ENCODE results near the gene ADK. TPM values are rescaled to one million over a fixed set of nuclear protein-coding genes. Genes with fewer than 3 reads are reported as not detected.

ADK gene
- total and polyA plus RNA-seq, 2 donors (not counting 3 experiments of a cell fraction or from before 2014, with no cell fraction given), result 11.7 to 46.5 TPM

GRCh38 chr10:74433993-74434392 lies 283.0 kb downstream of the ADK start:
- Histone ChIP-seq H3K4me2 (ENCODE audit: insufficient read depth, low read length) (no peak overlapping the region), H3K27ac (ENCODE audit: insufficient read depth, low read depth, low read length) (no peak overlapping the region), H3K36me3 (ENCODE audit: control insufficient read depth in 2 of 2, extremely low read depth in 1 of 2, insufficient read depth in 2 of 2, low read length in 2 of 2) (no peaks in the 10 kb centered on the region), H2AFZ (ENCODE audit: low read depth, low read length) (no peak overlapping the region), H3K4me3 (replicated peaks in 1 of 3; ENCODE audit: insufficient read depth in 1 of 3, low read depth in 1 of 3, low read length in 3 of 3) (no peak overlapping the region), H4K20me1 (replicated peaks; ENCODE audit: control insufficient read depth, extremely low read depth, insufficient read depth, low read length) (no peaks in the 10 kb centered on the region), H3K79me2 (ENCODE audit: control insufficient read depth, insufficient read depth, low read length) (no peaks in the 10 kb centered on the region), H3K9ac (replicated peaks; ENCODE audit: extremely low read depth, insufficient read depth, low read length) (no peak overlapping the region), H3K9me3 (replicated peaks; ENCODE audit: control insufficient read depth, insufficient read depth, low read length) (no peaks in the 10 kb centered on the region), H3K9me1 (replicated peaks; ENCODE audit: control insufficient read depth, extremely low read depth, insufficient read depth, low read length) (no peaks in the 10 kb centered on the region), H3K4me1 (ENCODE audit: control insufficient read depth, extremely low read depth, insufficient read depth, low read length) (peaks cover 13% of the 10 kb centered on the region), H3K27me3 (ENCODE audit: control insufficient read depth in 2 of 2, insufficient read depth in 2 of 2, low read length in 2 of 2) (no peaks in the 10 kb centered on the region)
- no TSS peak for BruUV-seq (replicated peaks)
- FAIRE-seq (no peak), DNase-seq (ENCODE audit: low read depth, low spot score) (no peak)
- ChIA-PET CTCF (no interaction called here), POLR2A (no interaction called here)
- TF ChIP-seq POLR2AphosphoS5 (IDR thresholded peaks at IDR 0.05; ENCODE audit: insufficient read depth, low read depth, low read length) (no peak), CTCF (IDR thresholded peaks at IDR 0.05; ENCODE audit: extremely low read depth in 1 of 2, insufficient read depth in 1 of 2, low read depth in 1 of 2, low read length in 2 of 2) (no peak), POLR2A (IDR thresholded peaks at IDR 0.05; ENCODE audit: low read depth, low read length) (no peak), MYC (IDR thresholded peaks at IDR 0.05; ENCODE audit: low read depth, low read length) (no peak), FOS (IDR thresholded peaks at IDR 0.05; ENCODE audit: borderline replicate concordance, insufficient read depth, low read length) (no peak), GATA2 (IDR thresholded peaks at IDR 0.05; ENCODE audit: insufficient read depth, insufficient read length, low read depth, low read length) (no peak), MAX (IDR thresholded peaks at IDR 0.05; ENCODE audit: insufficient read depth, insufficient read length) (no peak), EZH2 (IDR thresholded peaks at IDR 0.05; ENCODE audit: borderline replicate concordance, low read depth, low read length, severe bottlenecking) (no peak)
- intact Hi-C loops (cut with micrococcal nuclease) (no loop called here), dilution Hi-C loops (cut with MboI; ENCODE audit: extremely low pct_ligation_motif_present, low sequenced_read_pairs) (no loop called here)

Data from endothelial cell of umbilical vein (primary cell).